HG03196 (cell line): Measurements from ENCODE around the gene SERPINA3.
"Not testable (repeated sequence)": the region's sequence is repeated elsewhere in the genome, so short reads cannot be mapped to it uniquely, and the experiment has no call there.

ENCODE experiments used
- ATAC-seq: cut with Tn5 transposase; IDR thresholded peaks from one replicate; pipeline ENCODE4 v1.9.1; 2021; ENCODE audit not compliant: unreplicated experiment

The SERPINA3 gene

GRCh38 chr14:94612174-94612573 is at the start of gene SERPINA3:
SERPINA3 (plus strand) TSS chr14:94612391; CDS start chr14:94614442, 2,051 bp downstream.
- no peak for ATAC-seq

- ATAC-seq, result no peak
These were observed 49.0 kb upstream of the SERPINA3 start for GRCh38 chr14:94562941-94563883.

- no peak for ATAC-seq
These were observed 47.8 kb upstream of the SERPINA3 start for GRCh38 chr14:94564381-94564780.

GRCh38 chr14:94568186-94568585 is 44.0 kb upstream of the SERPINA3 start:
- no peak for ATAC-seq

GRCh38 chr14:94569381-94570001 is 42.7 kb upstream of the SERPINA3 start:
- no peak for ATAC-seq

GRCh38 chr14:94570002-94570400 is 42.2 kb upstream of the SERPINA3 start:
- ATAC-seq, result no peak

GRCh38 chr14:94570440-94570839 is 41.8 kb upstream of the SERPINA3 start:
- ATAC-seq, result no peak

GRCh38 chr14:94571395-94571794 is 40.8 kb upstream of the SERPINA3 start:
- no peak for ATAC-seq

GRCh38 chr14:94571950-94572349 is 40.2 kb upstream of the SERPINA3 start:
- no peak for ATAC-seq

GRCh38 chr14:94572637-94573303 is 39.4 kb upstream of the SERPINA3 start:
- ATAC-seq, result no peak

GRCh38 chr14:94573475-94574277 is 38.5 kb upstream of the SERPINA3 start:
- ATAC-seq, result no peak

GRCh38 chr14:94574336-94574735 is 37.9 kb upstream of the SERPINA3 start:
- no peak for ATAC-seq

GRCh38 chr14:94575730-94576585 is 36.2 kb upstream of the SERPINA3 start:
- no peak for ATAC-seq

GRCh38 chr14:94577472-94577871 is 34.7 kb upstream of the SERPINA3 start:
- not testable (repeated sequence) for ATAC-seq

- no peak for ATAC-seq
These were observed 33.5 kb upstream of the SERPINA3 start for GRCh38 chr14:94578712-94579111.

GRCh38 chr14:94581127-94581999 is 30.8 kb upstream of the SERPINA3 start, which contains the start of gene SERPINA5:
SERPINA5 (plus strand) TSS chr14:94581426; CDS start chr14:94587363, 5,937 bp downstream.
- ATAC-seq, result no peak

- no peak for ATAC-seq
These were observed 29.9 kb upstream of the SERPINA3 start for GRCh38 chr14:94582199-94582750.

- ATAC-seq, result no peak
These were observed 29.3 kb upstream of the SERPINA3 start for GRCh38 chr14:94582851-94583250.
